K562 (cell line): ENCODE data around the gene DAB2IP. TPM values are rescaled to one million over a fixed set of nuclear protein-coding genes. Genes with fewer than 3 reads are reported as not detected.

ENCODE experiments used
- ATAC-seq: fragments of 200-7000 bp; cut with Tn5 transposase; 3 replicates; pipeline ENCODE4 v1.9.1; 2020; ENCODE audit warnings: moderate library complexity
- BruUV-seq: library from RNA; stranded (reverse); fragments of 400-500 nt; replicated peaks from 2 replicates; lab custom pipeline; 2021; lab: Mats Ljungman, UMichigan
- CTCF ChIA-PET: fragments of 300-600 bp; formaldehyde crosslinking; extraction: SDS; loops from one replicate; lab custom pipeline; 2021; ENCODE audit warnings: low intra/inter-chr PET ratio; lab: Yijun Ruan, JAX
- POLR2A ChIA-PET: fragments of 300-600, 350-650 bp; sonication (Branson Sonifier 250); formaldehyde crosslinking; extraction: SDS; loops from one replicate; lab custom pipeline; 2021; ENCODE audit warnings: antibody characterized with exemption, inconsistent platforms; lab: Yijun Ruan, JAX
- DNase-seq, 4 experiments: peaks; one replicate each; pipeline versions ENCODE4 v3.0.0 to v3.0.0-alpha.2; 2011 to 2018; ENCODE audit warnings: low spot score in 3 of 4, mixed read lengths in 3 of 4; ENCODE audit errors: extremely low read depth in 1 of 4
- FAIRE-seq: peaks from 2 replicates; lab custom pipeline; 2011; peaks lifted over from hg19 to GRCh38; lab: Jason Lieb, UNC
- H2AFZ ChIP-seq: 2 replicates; pipeline ENCODE4 v1.6.0; 2011; ENCODE audit warnings: low read depth, low read length, control low read depth, inconsistent platforms
- H3K27ac ChIP-seq: fragments of 200-600 bp; 3 replicates; pipeline ENCODE4 v1.8.0; 2011; ENCODE audit warnings: low read depth, mild to moderate bottlenecking, control low read depth, inconsistent platforms, low read length, moderate library complexity, mixed read lengths; ENCODE audit errors: extremely low read depth
- H3K27me3 ChIP-seq, 2 experiments: fragments of 300-600 bp in 1 of 2; 2 replicates in 1 of 2; 3 replicates in 1 of 2; pipeline versions ENCODE4 v1.6.0 to v1.8.0; 2011; ENCODE audit warnings: inconsistent platforms in 2 of 2, low read length in 2 of 2, mild to moderate bottlenecking in 1 of 2, mixed read lengths in 1 of 2, moderate library complexity in 1 of 2; ENCODE audit not compliant: control insufficient read depth in 2 of 2, insufficient read depth in 2 of 2
- H3K36me3 ChIP-seq: fragments of 300-600 bp; 3 replicates; pipeline ENCODE4 v1.8.0; 2011; ENCODE audit warnings: mild to moderate bottlenecking, low read length, inconsistent platforms; ENCODE audit not compliant: control insufficient read depth, insufficient read depth
- H3K4me1 ChIP-seq, 2 experiments: fragments of 200-600 bp in 1 of 2; replicated peaks in 1 of 2; 2 replicates in 1 of 2; 3 replicates in 1 of 2; pipeline versions ENCODE4 v1.5.1 to v1.8.0; 2011; ENCODE audit warnings: inconsistent platforms in 2 of 2, low read length in 2 of 2, mild to moderate bottlenecking in 1 of 2, mixed read lengths in 1 of 2, moderate library complexity in 1 of 2; ENCODE audit not compliant: control insufficient read depth in 2 of 2, insufficient read depth in 2 of 2
- H3K4me2 ChIP-seq: 2 replicates; pipeline ENCODE4 v1.6.1; 2011; ENCODE audit warnings: low read length, control low read depth, inconsistent platforms, mixed read lengths; ENCODE audit not compliant: insufficient read depth
- H3K4me3 ChIP-seq: fragments of 200-600 bp; sonication (generic), shearing (Covaris generic); 2 replicates; pipeline ENCODE4 v1.5.1; 2016; ENCODE audit warnings: control low read depth, inconsistent platforms
- H3K79me2 ChIP-seq: fragments of 200-600 bp; 3 replicates; pipeline ENCODE4 v1.8.0; 2011; ENCODE audit warnings: low read length, inconsistent platforms; ENCODE audit not compliant: control insufficient read depth, insufficient read depth
- H3K9ac ChIP-seq, 2 experiments: 2 replicates each; pipeline versions ENCODE4 v1.6.0 to v1.6.1; 2011; ENCODE audit warnings: low read depth in 2 of 2, low read length in 2 of 2, control low read depth in 1 of 2, inconsistent platforms in 1 of 2, mild to moderate bottlenecking in 1 of 2, mixed read lengths in 1 of 2; ENCODE audit not compliant: insufficient read depth in 1 of 2
- H3K9me1 ChIP-seq: one replicate; pipeline ENCODE4 v1.6.0; 2011; ENCODE audit warnings: inconsistent platforms, mild to moderate bottlenecking, low read length, moderate library complexity; ENCODE audit not compliant: control insufficient read depth, insufficient read depth
- H3K9me3 ChIP-seq: replicated peaks from 2 replicates; pipeline ENCODE4 v1.5.1; 2011; ENCODE audit warnings: low read depth, low read length, inconsistent platforms; ENCODE audit not compliant: control insufficient read depth, insufficient read depth
- H4K20me1 ChIP-seq: replicated peaks from 2 replicates; pipeline ENCODE4 v1.6.1; 2011; ENCODE audit warnings: low read length, inconsistent platforms, mixed read lengths; ENCODE audit not compliant: control insufficient read depth, insufficient read depth
- CC2D1A ChIP-seq: fragments of 450-650 bp; IDR thresholded peaks from 2 replicates; pipeline ENCODE4 v1.6.1; 2017; ENCODE audit warnings: mild to moderate bottlenecking
- CHD7 ChIP-seq: fragments of 200-600 bp; sonication (generic); IDR thresholded peaks from one replicate; pipeline ENCODE4 v1.6.1; 2012; ENCODE audit warnings: mild to moderate bottlenecking, low read depth, low read length, inconsistent platforms
- CREBBP ChIP-seq: IDR thresholded peaks from one replicate; pipeline ENCODE4 v1.6.1; 2012; ENCODE audit warnings: low read depth, mild to moderate bottlenecking, control low read depth, inconsistent platforms, low read length
- KAT2B ChIP-seq: IDR thresholded peaks from one replicate; pipeline ENCODE4 v1.6.1; 2012; ENCODE audit warnings: low read depth, mild to moderate bottlenecking, control low read depth, inconsistent platforms, low read length, moderate library complexity
- KLF16 ChIP-seq: IDR thresholded peaks from 2 replicates; pipeline ENCODE4 v1.6.1; 2016; ENCODE audit warnings: antibody characterized with exemption
- MYC ChIP-seq, 2 experiments: fragments of 250-450 bp in 1 of 2; sonication (Bioruptor Pico) in 1 of 2; IDR thresholded peaks; 2 replicates each; pipeline versions ENCODE4 v1.5.1 to v1.6.1; 2012 to 2021; ENCODE audit warnings: low read depth in 2 of 2, borderline replicate concordance in 1 of 2, improper control_type of control experiment in 1 of 2, low read length in 1 of 2, mild to moderate bottlenecking in 1 of 2, moderate library complexity in 1 of 2
- WGBS: fragments of 100-300 bp; shearing (Covaris generic); methylation state at CpG from one replicate; pipeline ENCODE4 v1.1.6; 2016; ENCODE audit warnings: low coverage, mixed read lengths; ENCODE audit not compliant: insufficient coverage; ENCODE audit errors: missing lambda C conversion rate; 5-methylcytosine and 5-hydroxymethylcytosine counted together
- in situ Hi-C: fragments of 300-500 bp; cut with MboI; formaldehyde crosslinking; loops from 4 replicates; pipeline ENCODE4 v1.15.0; 2018; ENCODE audit warnings: inconsistent platforms, mixed read lengths
- intact Hi-C: fragments of 100-400 bp; cut with micrococcal nuclease; formaldehyde crosslinking; loops from 2 replicates; pipeline ENCODE4 v1.14.2; 2022
- polyA plus RNA-seq, 8 experiments: library from polyadenylated mRNA; depleted of rRNA in 4 of 8; stranded (reverse) in 5 of 8; unstranded in 3 of 8; fragments of >200 nt; fragmentation: Nextera tagmentation in 2 of 8; fragmentation: Illumina TruSeq in 1 of 8; extraction: Ambion mirVana in 2 of 8; extraction: Trizol in 1 of 8; gene quantifications; 2 replicates each; pipeline versions ENCODE4 v1.2.1 to v1.2.3, GENCODE V29; 2011 to 2014; ENCODE audit warnings: inconsistent platforms in 1 of 8, missing spikeins in 1 of 8
- total RNA-seq, 7 experiments: library from RNA; depleted of rRNA in 6 of 7; stranded (reverse); fragments of >200 nt in 6 of 7; fragmentation: Illumina TruSeq in 2 of 7; extraction: Trizol in 2 of 7; gene quantifications; 2 replicates each; pipeline versions ENCODE4 v1.2.1 to v1.2.3, GENCODE V29; 2011 to 2021; ENCODE audit warnings: low replicate concordance in 1 of 7
- TF ChIP-seq, protein P1 (sequence below), 3 experiments: fragments of 200-800 bp in 1 of 3; sonication (Bioruptor generic) in 1 of 3; sonication (generic) in 1 of 3; formaldehyde crosslinking in 1 of 3; IDR thresholded peaks; 2 replicates each; pipeline versions ENCODE4 v1.6.1 to v1.8.0; 2016 to 2022; ENCODE audit warnings: mild to moderate bottlenecking in 2 of 3, missing compliant biosample characterization in 2 of 3, missing genetic modification characterization in 2 of 3, missing genetic modification reagents in 1 of 3

The DAB2IP gene
- total and polyA plus RNA-seq, 9 of the 15 experiments (the other 6 are each of a cell fraction or from before 2014, with no cell fraction given), result 0.04 to 0.31 (median 0.08) TPM; not detected in 5

GRCh38 chr9:121785673-121786542 lies 134.5 kb downstream of the DAB2IP start:
- POLR2A ChIA-PET, result interaction anchor here (0.9 kb wide), 1 partner anchor 58 kb away, joined by 4 read pairs; no protein-coding TSS in a partner anchor
- 0% methylated on average over 9 of the region's 11 CpGs for WGBS
- TF ChIP-seq CHD7 (no peak), KLF16 (no peak), MYC (IDR thresholded peaks at IDR 0.05; ENCODE audit: low read depth, low read length) (no peak), MYC (CRISPR knock-in tag; IDR thresholded peaks at IDR 0.05; ENCODE audit: borderline replicate concordance, low read depth) (no peak), CC2D1A (no peak), CREBBP (no peak), KAT2B (no peak)
- TF ChIP-seq, protein P1, sequence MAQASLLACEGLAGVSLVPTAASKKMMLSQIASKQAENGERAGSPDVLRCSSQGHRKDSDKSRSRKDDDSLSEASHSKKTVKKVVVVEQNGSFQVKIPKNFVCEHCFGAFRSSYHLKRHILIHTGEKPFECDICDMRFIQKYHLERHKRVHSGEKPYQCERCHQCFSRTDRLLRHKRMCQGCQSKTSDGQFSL (CRISPR knock-in tag; IDR thresholded peaks at IDR 0.05), result no peak
- TF ChIP-seq, protein P1 (tag; IDR thresholded peaks at IDR 0.05), result no peak

More at GRCh38 chr9:121785673-121786542, 134.5 kb downstream of the DAB2IP start:
- CTCF ChIA-PET, result no interaction called here
- Histone ChIP-seq H3K4me1 (peaks cover 0 to 8% of the 10 kb centered on the region in 2 experiments; a peak in 2 of 5 replicates), H3K79me2 (no peaks in the 10 kb centered on the region), H3K27me3 (peaks cover 20 to 71% of the 10 kb centered on the region in 2 experiments), H3K4me3 (no peak overlapping the region), H3K9me3 (no peaks in the 10 kb centered on the region), H2AFZ (no peak overlapping the region), H3K27ac (no peak overlapping the region), H3K36me3 (no peaks in the 10 kb centered on the region), H4K20me1 (no peaks in the 10 kb centered on the region), H3K9ac (no peak overlapping the region), H3K4me2 (no peak overlapping the region), H3K9me1 (no peaks in the 10 kb centered on the region)
- intact Hi-C loops (no loop called here), in situ Hi-C loops (no loop called here)
- no TSS peak for BruUV-seq
- ATAC-seq, result no peak
- FAIRE-seq, result no peak
- DNase-seq, result no peak
